ENCODE results near the gene CHMP5. TPM values are rescaled to one million over a fixed set of nuclear protein-coding genes. Genes with fewer than 3 reads are reported as not detected.

CHMP5 gene
- polyA plus RNA-seq, 1 donor from 2014 or later = 286 TPM

DNA sequence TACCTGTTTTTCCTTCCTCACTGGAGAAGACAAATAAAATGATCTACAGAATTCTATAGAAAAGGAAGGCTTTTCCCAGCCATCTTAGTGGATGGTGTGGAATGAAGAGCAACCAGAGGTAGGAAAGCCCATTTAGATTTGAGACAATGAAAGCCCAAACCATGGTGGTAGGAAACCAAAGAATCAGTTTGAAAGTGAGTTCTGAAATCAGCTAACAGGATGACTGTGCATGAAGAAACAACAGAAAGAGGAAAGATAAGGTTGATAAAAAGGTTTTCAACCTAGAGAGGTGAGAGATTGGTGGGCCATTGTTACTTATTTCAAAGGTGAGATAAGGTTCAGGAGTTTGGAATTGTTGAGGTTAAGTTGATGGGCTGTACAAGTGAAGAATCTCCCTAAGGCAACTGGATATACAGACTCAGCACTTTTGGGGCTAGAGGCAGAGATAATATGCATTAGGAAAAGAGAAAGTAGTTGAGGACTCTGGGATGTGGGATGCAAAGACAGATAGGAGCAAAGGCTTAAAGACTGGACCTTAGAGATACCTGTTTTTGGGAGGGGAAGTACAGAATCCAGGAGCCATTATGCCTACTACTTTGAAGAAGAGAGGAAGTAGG is 2.4 kb downstream of the CHMP5 start:
- Histone ChIP-seq H3F3A (ENCODE audit: insufficient read depth, low read length, poor library complexity, severe bottlenecking) (no peaks in the 10 kb centered on the region), H3K4me2 (ENCODE audit: low read length) (no peak overlapping the region), H4K20me1 (ENCODE audit: insufficient read depth) (no peaks in the 10 kb centered on the region), H3K27me3 (ENCODE audit: insufficient read depth, low read depth, low read length) (no peaks in the 10 kb centered on the region), H3K9me2 (ENCODE audit: insufficient read depth, low read length) (no peaks in the 10 kb centered on the region), H3K9me3 (ENCODE audit: low read length) (no peaks in the 10 kb centered on the region), H3K9ac (ENCODE audit: low read length) (no peak overlapping the region), H3K4me3 (ENCODE audit: low read length) (no peak overlapping the region), H3K36me3 (ENCODE audit: insufficient read depth, low read length) (peaks cover 6% of the 10 kb centered on the region), H3K79me2 (replicated peaks; ENCODE audit: insufficient read depth, low read length) (peaks cover 27% of the 10 kb centered on the region), H2AFZ (ENCODE audit: low read depth, low read length) (no peak overlapping the region), H3K27ac (ENCODE audit: low read length) (no peak overlapping the region)
- TF ChIP-seq, protein P1, sequence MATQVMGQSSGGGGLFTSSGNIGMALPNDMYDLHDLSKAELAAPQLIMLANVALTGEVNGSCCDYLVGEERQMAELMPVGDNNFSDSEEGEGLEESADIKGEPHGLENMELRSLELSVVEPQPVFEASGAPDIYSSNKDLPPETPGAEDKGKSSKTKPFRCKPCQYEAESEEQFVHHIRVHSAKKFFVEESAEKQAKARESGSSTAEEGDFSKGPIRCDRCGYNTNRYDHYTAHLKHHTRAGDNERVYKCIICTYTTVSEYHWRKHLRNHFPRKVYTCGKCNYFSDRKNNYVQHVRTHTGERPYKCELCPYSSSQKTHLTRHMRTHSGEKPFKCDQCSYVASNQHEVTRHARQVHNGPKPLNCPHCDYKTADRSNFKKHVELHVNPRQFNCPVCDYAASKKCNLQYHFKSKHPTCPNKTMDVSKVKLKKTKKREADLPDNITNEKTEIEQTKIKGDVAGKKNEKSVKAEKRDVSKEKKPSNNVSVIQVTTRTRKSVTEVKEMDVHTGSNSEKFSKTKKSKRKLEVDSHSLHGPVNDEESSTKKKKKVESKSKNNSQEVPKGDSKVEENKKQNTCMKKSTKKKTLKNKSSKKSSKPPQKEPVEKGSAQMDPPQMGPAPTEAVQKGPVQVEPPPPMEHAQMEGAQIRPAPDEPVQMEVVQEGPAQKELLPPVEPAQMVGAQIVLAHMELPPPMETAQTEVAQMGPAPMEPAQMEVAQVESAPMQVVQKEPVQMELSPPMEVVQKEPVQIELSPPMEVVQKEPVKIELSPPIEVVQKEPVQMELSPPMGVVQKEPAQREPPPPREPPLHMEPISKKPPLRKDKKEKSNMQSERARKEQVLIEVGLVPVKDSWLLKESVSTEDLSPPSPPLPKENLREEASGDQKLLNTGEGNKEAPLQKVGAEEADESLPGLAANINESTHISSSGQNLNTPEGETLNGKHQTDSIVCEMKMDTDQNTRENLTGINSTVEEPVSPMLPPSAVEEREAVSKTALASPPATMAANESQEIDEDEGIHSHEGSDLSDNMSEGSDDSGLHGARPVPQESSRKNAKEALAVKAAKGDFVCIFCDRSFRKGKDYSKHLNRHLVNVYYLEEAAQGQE (IDR thresholded peaks at IDR 0.05; ENCODE audit: borderline replicate concordance) = no peak
- TF ChIP-seq POLR2AphosphoS5 (IDR thresholded peaks at IDR 0.05) (no peak), CTCF (IDR thresholded peaks at IDR 0.05; ENCODE audit: poor library complexity, severe bottlenecking) (no peak), TAF1 (IDR thresholded peaks at IDR 0.05; ENCODE audit: low read depth) (no peak), EP300 (conservative IDR thresholded peaks at IDR 0.05; ENCODE audit: poor library complexity, severe bottlenecking) (no peak), MXI1 (conservative IDR thresholded peaks at IDR 0.05; ENCODE audit: poor library complexity, severe bottlenecking) (no peak), RAD21 (conservative IDR thresholded peaks at IDR 0.05) (no peak), EZH2 (IDR thresholded peaks at IDR 0.05; ENCODE audit: borderline replicate concordance, insufficient read depth, low read length, poor library complexity, severe bottlenecking) (no peak), SMC3 (conservative IDR thresholded peaks at IDR 0.05; ENCODE audit: poor library complexity) (no peak)

- Histone ChIP-seq H4K20me1 (ENCODE audit: insufficient read depth) (no peaks in the 10 kb centered on the region), H3K36me3 (ENCODE audit: insufficient read depth, low read length) (peaks cover 6% of the 10 kb centered on the region)
Observed at GRCh38 chr9:33270146-33270545, 5.3 kb downstream of the CHMP5 start.

More at GRCh38 chr9:33270146-33270545, 5.3 kb downstream of the CHMP5 start:
- Histone ChIP-seq H3K27ac (ENCODE audit: low read length) (no peak overlapping the region), H3K4me3 (ENCODE audit: low read length) (no peak overlapping the region), H3K9ac (ENCODE audit: low read length) (no peak overlapping the region), H3K79me2 (replicated peaks; ENCODE audit: insufficient read depth, low read length) (peaks cover 7% of the 10 kb centered on the region), H3K4me2 (ENCODE audit: low read length) (no peak overlapping the region), H3K27me3 (ENCODE audit: insufficient read depth, low read depth, low read length) (no peaks in the 10 kb centered on the region), H3K9me2 (ENCODE audit: insufficient read depth, low read length) (no peaks in the 10 kb centered on the region), H3K9me3 (ENCODE audit: low read length) (no peaks in the 10 kb centered on the region), H2AFZ (ENCODE audit: low read depth, low read length) (no peak overlapping the region), H3F3A (ENCODE audit: insufficient read depth, low read length, poor library complexity, severe bottlenecking) (no peaks in the 10 kb centered on the region)
- TF ChIP-seq EZH2 (IDR thresholded peaks at IDR 0.05; ENCODE audit: borderline replicate concordance, insufficient read depth, low read length, poor library complexity, severe bottlenecking) = no peak
- TF ChIP-seq, protein P1 (IDR thresholded peaks at IDR 0.05; ENCODE audit: borderline replicate concordance) = no peak
- no peak for TF ChIP-seq MXI1 (conservative IDR thresholded peaks at IDR 0.05; ENCODE audit: poor library complexity, severe bottlenecking)
- no peak for TF ChIP-seq EP300 (conservative IDR thresholded peaks at IDR 0.05; ENCODE audit: poor library complexity, severe bottlenecking)
- TF ChIP-seq SMC3 (conservative IDR thresholded peaks at IDR 0.05; ENCODE audit: poor library complexity) = no peak
- no peak for TF ChIP-seq CTCF (IDR thresholded peaks at IDR 0.05; ENCODE audit: poor library complexity, severe bottlenecking)
- no peak for TF ChIP-seq TAF1 (IDR thresholded peaks at IDR 0.05; ENCODE audit: low read depth)
- TF ChIP-seq RAD21 (conservative IDR thresholded peaks at IDR 0.05) = no peak
- TF ChIP-seq POLR2AphosphoS5 (IDR thresholded peaks at IDR 0.05) = no peak
